Measurements from ENCODE around the gene ZNF100. TPM values are rescaled to one million over a fixed set of nuclear protein-coding genes. Genes with fewer than 3 reads are reported as not detected.

The ZNF100 gene
- total RNA-seq, 6 donors from 2014 or later, result 4.1 to 33.5 (median 11.4) TPM

DNA sequence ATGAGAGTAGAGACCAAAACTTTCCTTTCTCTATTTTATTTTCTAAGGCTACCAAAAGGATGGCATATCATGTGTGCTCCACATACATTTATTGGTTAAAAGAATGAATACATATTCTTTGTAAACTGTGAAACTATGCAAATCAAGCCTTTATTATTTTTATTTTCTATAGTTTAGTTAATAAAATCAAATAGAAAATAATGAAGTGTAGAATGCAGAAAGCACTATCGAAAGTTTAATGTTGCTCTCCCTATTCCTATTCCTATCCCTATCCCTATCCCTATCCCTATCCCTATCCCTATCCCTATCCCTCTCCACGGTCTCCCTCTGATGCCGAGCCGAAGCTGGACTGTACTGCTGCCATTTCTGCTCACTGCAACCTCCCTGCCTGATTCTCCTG is 60.3 kb downstream of the ZNF100 start:
- Histone ChIP-seq H3K36me3 (no peaks in the 10 kb centered on the region), H3K9me3 (peaks cover 0 to 14% (median 0%) of the 10 kb centered on the region in 4 donors), H3K27ac (no peak overlapping the region), H3K4me3 (no peak overlapping the region), H3K4me1 (no peaks in the 10 kb centered on the region), H3K27me3 (no peaks in the 10 kb centered on the region)
- 89 to 91% methylated on average over 4 of the region's 4 CpGs for WGBS, 2 donors
- no peak for ATAC-seq (ENCODE audit: low FRiP score in 2 of 2)
- no peak for DNase-seq
- TF ChIP-seq EP300 (IDR thresholded peaks at IDR 0.05), result no peak

DNA sequence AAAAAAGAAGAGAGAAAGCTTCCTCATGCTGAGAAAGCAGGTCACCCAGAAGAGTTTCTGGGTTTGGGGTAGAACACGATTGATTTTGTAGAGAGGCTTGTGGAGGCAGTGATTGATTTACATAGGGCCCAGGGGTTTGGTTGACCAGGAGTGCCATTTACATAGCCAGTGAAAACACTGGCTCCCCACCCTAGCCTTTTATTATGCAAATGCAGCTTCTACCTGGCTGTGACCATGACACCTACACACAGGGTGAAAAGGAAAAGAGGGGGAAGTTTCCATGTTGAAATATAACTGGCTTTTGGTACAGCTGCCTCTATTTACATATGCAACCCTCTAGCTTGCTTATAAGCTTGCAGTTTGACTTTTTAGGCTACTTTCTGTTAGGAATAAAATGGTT is 62.0 kb downstream of the ZNF100 start:
- no peaks in the 10 kb centered on the region for H3K4me1 ChIP-seq
- ATAC-seq (ENCODE audit: low FRiP score in 2 of 2), result no peak
- no peak for DNase-seq
- no peak overlapping the region for H3K27ac ChIP-seq
- H3K27me3 ChIP-seq, result no peaks in the 10 kb centered on the region
- 42 to 68% methylated on average over 1 of the region's 1 CpG for WGBS, 2 donors
- TF ChIP-seq EP300 (IDR thresholded peaks at IDR 0.05), result no peak
- no peak for TF ChIP-seq POLR2A (IDR thresholded peaks at IDR 0.05)
- no peak for TF ChIP-seq POLR2AphosphoS5 (IDR thresholded peaks at IDR 0.05)
- TF ChIP-seq, protein P1, sequence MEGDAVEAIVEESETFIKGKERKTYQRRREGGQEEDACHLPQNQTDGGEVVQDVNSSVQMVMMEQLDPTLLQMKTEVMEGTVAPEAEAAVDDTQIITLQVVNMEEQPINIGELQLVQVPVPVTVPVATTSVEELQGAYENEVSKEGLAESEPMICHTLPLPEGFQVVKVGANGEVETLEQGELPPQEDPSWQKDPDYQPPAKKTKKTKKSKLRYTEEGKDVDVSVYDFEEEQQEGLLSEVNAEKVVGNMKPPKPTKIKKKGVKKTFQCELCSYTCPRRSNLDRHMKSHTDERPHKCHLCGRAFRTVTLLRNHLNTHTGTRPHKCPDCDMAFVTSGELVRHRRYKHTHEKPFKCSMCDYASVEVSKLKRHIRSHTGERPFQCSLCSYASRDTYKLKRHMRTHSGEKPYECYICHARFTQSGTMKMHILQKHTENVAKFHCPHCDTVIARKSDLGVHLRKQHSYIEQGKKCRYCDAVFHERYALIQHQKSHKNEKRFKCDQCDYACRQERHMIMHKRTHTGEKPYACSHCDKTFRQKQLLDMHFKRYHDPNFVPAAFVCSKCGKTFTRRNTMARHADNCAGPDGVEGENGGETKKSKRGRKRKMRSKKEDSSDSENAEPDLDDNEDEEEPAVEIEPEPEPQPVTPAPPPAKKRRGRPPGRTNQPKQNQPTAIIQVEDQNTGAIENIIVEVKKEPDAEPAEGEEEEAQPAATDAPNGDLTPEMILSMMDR (IDR thresholded peaks at IDR 0.05), result no peak
- H3K36me3 ChIP-seq, result no peaks in the 10 kb centered on the region
- H3K9me3 ChIP-seq, result peaks cover 0 to 14% (median 0%) of the 10 kb centered on the region in 4 donors
- no peak overlapping the region for H3K4me3 ChIP-seq

DNA sequence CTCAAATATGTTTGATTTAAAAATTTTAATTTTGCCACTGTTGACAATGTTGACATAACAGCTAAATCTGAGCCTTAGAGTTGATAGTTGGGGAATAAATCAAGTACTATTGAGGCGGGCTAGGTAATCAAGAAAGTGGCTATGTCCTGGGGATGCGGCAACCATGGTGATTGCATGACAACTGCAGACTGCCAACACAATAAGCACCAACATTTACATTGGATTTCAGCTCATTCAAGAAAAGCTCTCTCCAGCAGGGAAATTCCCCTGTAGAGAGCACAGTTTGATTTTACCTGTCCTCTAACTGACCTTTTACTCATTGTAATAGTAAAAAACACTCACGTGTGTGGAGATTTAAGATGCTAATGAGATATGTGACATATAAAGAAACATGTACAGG is 63.1 kb downstream of the ZNF100 start:
- DNase-seq, result no peak
- H3K36me3 ChIP-seq, result no peaks in the 10 kb centered on the region
- H3K27me3 ChIP-seq, result no peaks in the 10 kb centered on the region
- H3K4me3 ChIP-seq, result no peak overlapping the region
- no peak for ATAC-seq (ENCODE audit: low FRiP score in 2 of 2)
- 47 to 59% methylated on average over 3 of the region's 3 CpGs for WGBS, 2 donors
- no peaks in the 10 kb centered on the region for H3K4me1 ChIP-seq
- TF ChIP-seq POLR2AphosphoS5 (IDR thresholded peaks at IDR 0.05), result no peak
- no peak for TF ChIP-seq POLR2A (IDR thresholded peaks at IDR 0.05)
- TF ChIP-seq, protein P1 (IDR thresholded peaks at IDR 0.05), result no peak
- no peak for TF ChIP-seq EP300 (IDR thresholded peaks at IDR 0.05)
- H3K9me3 ChIP-seq, result peaks cover 0 to 11% (median 0%) of the 10 kb centered on the region in 4 donors
- H3K27ac ChIP-seq, result no peak overlapping the region

DNA sequence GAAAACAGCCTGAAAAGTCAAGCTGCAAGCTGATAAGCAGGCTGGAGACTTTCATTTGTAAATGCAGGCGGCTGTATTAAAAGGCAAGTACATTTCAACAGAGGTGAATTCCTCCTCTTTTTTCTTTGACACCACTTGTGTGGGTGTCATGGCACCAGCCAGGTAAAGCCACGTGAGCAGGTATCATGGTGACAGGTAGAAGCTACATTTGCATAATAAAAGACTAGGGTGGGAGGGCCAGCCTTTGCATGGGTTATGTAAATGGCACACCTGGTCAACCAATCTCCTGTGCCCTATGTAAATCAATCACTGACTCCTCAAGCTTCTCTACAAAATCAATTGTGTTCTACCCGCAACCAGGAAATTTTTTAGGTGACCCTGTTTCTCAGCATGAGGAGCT is 68.2 kb downstream of the ZNF100 start:
- H3K9me3 ChIP-seq, result no peaks in the 10 kb centered on the region
- H3K36me3 ChIP-seq, result no peaks in the 10 kb centered on the region
- no peak for DNase-seq
- H3K27ac ChIP-seq, result no peak overlapping the region
- WGBS, 2 donors, result 59 to 80% methylated on average over 3 of the region's 3 CpGs
- H3K4me1 ChIP-seq, result no peaks in the 10 kb centered on the region
- H3K27me3 ChIP-seq, result no peaks in the 10 kb centered on the region
- no peak for ATAC-seq (ENCODE audit: low FRiP score in 2 of 2)
- H3K4me3 ChIP-seq, result no peak overlapping the region
- TF ChIP-seq POLR2A (IDR thresholded peaks at IDR 0.05) (no peak), POLR2AphosphoS5 (IDR thresholded peaks at IDR 0.05) (no peak), EP300 (IDR thresholded peaks at IDR 0.05) (no peak)
- TF ChIP-seq, protein P1 (IDR thresholded peaks at IDR 0.05), result no peak

- H3K4me3 ChIP-seq, result no peak overlapping the region
- no peaks in the 10 kb centered on the region for H3K9me3 ChIP-seq
- DNase-seq (no peak), ATAC-seq (ENCODE audit: low FRiP score in 2 of 2) (peak in 1 of 2 donors; percentile 51)
- H3K36me3 ChIP-seq, result no peaks in the 10 kb centered on the region
- no peaks in the 10 kb centered on the region for H3K4me1 ChIP-seq
- 32 to 35% methylated on average over 4 of the region's 4 CpGs for WGBS, 2 donors
- no peak for TF ChIP-seq EP300 (IDR thresholded peaks at IDR 0.05)
- TF ChIP-seq POLR2AphosphoS5 (IDR thresholded peaks at IDR 0.05), result no peak
- TF ChIP-seq, protein P1 (IDR thresholded peaks at IDR 0.05), result peak; percentile 33 to 68 (median 58)
- no peaks in the 10 kb centered on the region for H3K27me3 ChIP-seq
- no peak overlapping the region for H3K27ac ChIP-seq
Observed at GRCh38 chr19:21698215-21698614, 69.2 kb downstream of the ZNF100 start.
